HG03097 (cell line): ENCODE data around the gene PYGB.

Experiments used
- ATAC-seq: cut with Tn5 transposase; IDR thresholded peaks from one replicate; pipeline ENCODE4 v1.9.1; 2021; ENCODE audit not compliant: unreplicated experiment, low FRiP score

The PYGB gene

GRCh38 chr20:25215521-25215920, 32.4 kb upstream of the PYGB start:
- no peak for ATAC-seq

GRCh38 chr20:25216199-25216945, 31.5 kb upstream of the PYGB start:
- no peak for ATAC-seq

GRCh38 chr20:25217161-25218108, 30.4 kb upstream of the PYGB start:
- no peak for ATAC-seq

GRCh38 chr20:25218109-25218486, 29.8 kb upstream of the PYGB start:
- no peak for ATAC-seq

GRCh38 chr20:25218492-25218891, 29.4 kb upstream of the PYGB start:
- ATAC-seq, result no peak

GRCh38 chr20:25219365-25219764, 28.5 kb upstream of the PYGB start:
- no peak for ATAC-seq

- no peak for ATAC-seq
These were observed 27.7 kb upstream of the PYGB start for GRCh38 chr20:25220021-25220730.

- no peak for ATAC-seq
These were observed 26.9 kb upstream of the PYGB start for GRCh38 chr20:25220810-25221591.

- ATAC-seq, result no peak
These were observed 26.1 kb upstream of the PYGB start for GRCh38 chr20:25221592-25222460.

- no peak for ATAC-seq
These were observed 25.3 kb upstream of the PYGB start for GRCh38 chr20:25222461-25223178.

GRCh38 chr20:25223179-25223661, 24.7 kb upstream of the PYGB start:
- ATAC-seq, result no peak

- ATAC-seq, result no peak
These were observed 23.8 kb upstream of the PYGB start for GRCh38 chr20:25223765-25224720.

GRCh38 chr20:25224941-25225340, 22.9 kb upstream of the PYGB start:
- ATAC-seq, result no peak

- no peak for ATAC-seq
These were observed 22.0 kb upstream of the PYGB start for GRCh38 chr20:25225642-25226432.

- no peak for ATAC-seq
These were observed 21.2 kb upstream of the PYGB start for GRCh38 chr20:25226433-25227316.
